ENCODE results near the gene NUDT3. TPM values are rescaled to one million over a fixed set of nuclear protein-coding genes. Genes with fewer than 3 reads are reported as not detected.

The NUDT3 gene
- polyA plus RNA-seq, 3 donors = 9.3 to 33.3 (median 10.9) TPM

DNA sequence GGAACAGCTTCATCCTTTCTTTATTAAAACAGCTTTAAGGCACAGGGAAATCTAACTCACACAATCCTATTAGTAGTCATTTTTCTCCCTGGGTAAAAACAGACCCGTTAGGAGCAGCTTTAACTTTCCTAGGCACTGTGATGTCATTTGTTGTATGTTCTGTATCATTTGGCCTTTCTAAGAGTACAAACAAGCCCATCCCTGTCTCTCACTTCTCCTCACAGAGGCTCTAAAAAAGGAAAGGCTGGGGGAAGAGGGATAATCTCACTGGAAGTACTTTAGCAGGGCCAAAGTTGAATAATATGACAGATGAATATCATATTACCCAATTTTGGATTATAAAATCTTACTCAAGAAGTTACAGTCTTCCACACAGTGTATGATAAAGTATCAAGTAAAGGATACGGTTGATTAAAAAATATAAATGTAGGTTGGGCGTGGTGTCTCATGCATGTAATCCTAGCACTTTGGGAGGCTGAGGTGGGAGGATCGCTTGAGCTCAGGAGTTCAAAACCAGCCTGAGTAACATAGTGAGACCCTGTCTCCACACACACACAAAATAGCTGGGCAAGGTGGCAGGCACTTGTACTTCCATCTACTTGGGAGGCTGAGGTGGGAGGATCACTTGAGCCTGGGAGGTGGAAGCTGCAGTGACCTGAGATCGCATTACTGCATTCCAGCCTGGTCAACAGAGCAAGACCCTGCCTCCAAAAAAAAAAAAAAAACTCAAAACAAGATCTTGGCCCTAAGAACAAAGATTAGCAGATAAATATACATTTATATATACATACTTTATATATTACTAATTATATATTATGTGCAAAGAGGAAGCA is 7.9 kb downstream of the NUDT3 start:
- Histone ChIP-seq H3K36me3 (replicated peaks in 1 of 2; ENCODE audit: control insufficient read depth in 1 of 2, insufficient read depth in 2 of 2, low read length in 2 of 2) (peaks cover 0 to 8% of the 10 kb centered on the region in 2 donors), H4K20me1 (ENCODE audit: insufficient read depth, low read length) (peaks cover 97% of the 10 kb centered on the region), H3K4me3 (replicated peaks in 1 of 3; ENCODE audit: low read depth in 2 of 3, low read length in 3 of 3) (no peak overlapping the region), H3K27me3 (ENCODE audit: control insufficient read depth in 2 of 2, insufficient read depth in 2 of 2, low read length in 2 of 2) (no peaks in the 10 kb centered on the region), H2AFZ (ENCODE audit: insufficient read depth, low read depth, low read length, poor library complexity, severe bottlenecking) (no peak overlapping the region), H3K9me3 (replicated peaks in 1 of 2; ENCODE audit: control insufficient read depth in 1 of 2, insufficient read depth in 1 of 2, low read length in 2 of 2) (peaks cover 0 to 8% of the 10 kb centered on the region in 2 donors), H3K9ac (ENCODE audit: insufficient read depth, low read length, poor library complexity, severe bottlenecking) (no peak overlapping the region), H3K4me1 (ENCODE audit: control insufficient read depth in 1 of 2, insufficient read depth in 2 of 2, low read length in 2 of 2) (peaks cover 2 to 11% of the 10 kb centered on the region in 2 donors), H3K27ac (ENCODE audit: low read depth in 1 of 2, low read length in 2 of 2) (peak overlapping the region in 1 of 2 donors; percentile 39), H3K4me2 (replicated peaks; ENCODE audit: extremely low read depth, low read length, poor library complexity, severe bottlenecking) (no peak overlapping the region), H3K79me2 (ENCODE audit: insufficient read depth, low read length) (peaks cover 100% of the 10 kb centered on the region)
- no peak overlapping the region for H3K4me3 Mint-ChIP-seq
- H3K36me3 Mint-ChIP-seq = peaks cover 4 to 10% of the 10 kb centered on the region in 2 donors
- WGBS (ENCODE audit: insufficient coverage) = no CpG with 5 or more reads among the region's 5 CpGs
- no peak for TF ChIP-seq CTCF (IDR thresholded peaks at IDR 0.05)
- peaks cover 0 to 2% (median 0%) of the 10 kb centered on the region in 3 donors for H3K27me3 Mint-ChIP-seq (ENCODE audit: low read depth in 3 of 3)
- no peak for DNase-seq
- peaks cover 2 to 8% (median 6%) of the 10 kb centered on the region in 7 donors for H3K9me3 Mint-ChIP-seq
- peak overlapping the region in 6 of 7 donors; percentile 9 to 80 (median 60) for H3K27ac Mint-ChIP-seq
- H3K4me1 Mint-ChIP-seq = peaks cover 44% of the 10 kb centered on the region
- intact Hi-C loops (cut with micrococcal nuclease) = loop anchor here in 1 of 2 donors (5.0 kb wide), 1 partner anchor 42 kb away; no protein-coding TSS in a partner anchor

GRCh38 chr6:34383656-34384320 is 8.7 kb downstream of the NUDT3 start:
- Histone ChIP-seq H4K20me1 (ENCODE audit: insufficient read depth, low read length) (peaks cover 97% of the 10 kb centered on the region), H2AFZ (ENCODE audit: insufficient read depth, low read depth, low read length, poor library complexity, severe bottlenecking) (no peak overlapping the region), H3K36me3 (replicated peaks in 1 of 2; ENCODE audit: control insufficient read depth in 1 of 2, insufficient read depth in 2 of 2, low read length in 2 of 2) (peaks cover 0 to 15% of the 10 kb centered on the region in 2 donors), H3K27me3 (ENCODE audit: control insufficient read depth in 2 of 2, insufficient read depth in 2 of 2, low read length in 2 of 2) (no peaks in the 10 kb centered on the region), H3K9me3 (replicated peaks in 1 of 2; ENCODE audit: control insufficient read depth in 1 of 2, insufficient read depth in 1 of 2, low read length in 2 of 2) (peaks cover 0 to under 1% of the 10 kb centered on the region in 2 donors), H3K4me3 (replicated peaks in 1 of 3; ENCODE audit: low read depth in 2 of 3, low read length in 3 of 3) (no peak overlapping the region), H3K4me1 (ENCODE audit: control insufficient read depth in 1 of 2, insufficient read depth in 2 of 2, low read length in 2 of 2) (peaks cover under 1 to 8% of the 10 kb centered on the region in 2 donors), H3K9ac (ENCODE audit: insufficient read depth, low read length, poor library complexity, severe bottlenecking) (no peak overlapping the region), H3K27ac (ENCODE audit: low read depth in 1 of 2, low read length in 2 of 2) (peak overlapping the region in 1 of 2 donors; percentile 39), H3K79me2 (ENCODE audit: insufficient read depth, low read length) (peaks cover 100% of the 10 kb centered on the region), H3K4me2 (replicated peaks; ENCODE audit: extremely low read depth, low read length, poor library complexity, severe bottlenecking) (no peak overlapping the region)
- DNase-seq = no peak
- 89% methylated on average over 4 of the region's 6 CpGs for WGBS (ENCODE audit: insufficient coverage)
- intact Hi-C loops (cut with micrococcal nuclease) = loop anchor here in 1 of 2 donors (5.0 kb wide), 1 partner anchor 41 kb away; no protein-coding TSS in a partner anchor
- H3K36me3 Mint-ChIP-seq = peaks cover 6 to 11% of the 10 kb centered on the region in 2 donors
- TF ChIP-seq CTCF (IDR thresholded peaks at IDR 0.05) = no peak
- no peak overlapping the region for H3K4me3 Mint-ChIP-seq
- H3K27ac Mint-ChIP-seq = peak overlapping the region; percentile 21 to 76 (median 55)
- H3K9me3 Mint-ChIP-seq = peaks cover 0 to 1% (median 0%) of the 10 kb centered on the region in 7 donors
- H3K27me3 Mint-ChIP-seq (ENCODE audit: low read depth in 3 of 3) = no peaks in the 10 kb centered on the region
- peaks cover 40% of the 10 kb centered on the region for H3K4me1 Mint-ChIP-seq
